Caco-2 (cell line): Measurements from ENCODE around the gene SPNS2. TPM values are rescaled to one million over a fixed set of nuclear protein-coding genes. Genes with fewer than 3 reads are reported as not detected.

Experiments used
- BruUV-seq: library from RNA; stranded (reverse); fragments of 400-500 nt; replicated peaks from 2 replicates; lab custom pipeline; 2021; lab: Mats Ljungman, UMichigan
- CTCF ChIA-PET: fragments of 300-600 bp; sonication (Branson Sonifier 250); formaldehyde crosslinking; loops from one replicate; lab custom pipeline; 2022; ENCODE audit warnings: antibody characterized with exemption; lab: Charles Lee
- POLR2A ChIA-PET: fragments of 300-600 bp; sonication (Branson Sonifier 250); formaldehyde crosslinking; loops from one replicate; lab custom pipeline; 2022; ENCODE audit warnings: antibody characterized with exemption; lab: Charles Lee
- DNase-seq, 2 experiments: peaks; one replicate each; pipeline versions ENCODE4 v3.0.0 to v3.0.0-alpha.2; 2020 to 2022
- H3K27me3 ChIP-seq: replicated peaks from 2 replicates; pipeline ENCODE4 v1.6.0; 2011; ENCODE audit warnings: low read length; ENCODE audit not compliant: control insufficient read depth, insufficient read depth
- H3K36me3 ChIP-seq: 2 replicates; pipeline ENCODE4 v1.5.1; 2011; ENCODE audit warnings: low read length; ENCODE audit not compliant: control insufficient read depth, insufficient read depth
- H3K4me1 ChIP-seq: fragments of 250-450 bp; sonication (Bioruptor Pico); 2 replicates; pipeline ENCODE4 v1.5.1; 2020; ENCODE audit warnings: mild to moderate bottlenecking
- H3K4me3 ChIP-seq: 2 replicates; pipeline ENCODE4 v1.5.1; 2011; ENCODE audit warnings: low read depth, mild to moderate bottlenecking, control low read depth, low read length
- H3K9me3 ChIP-seq: fragments of 250-450 bp; sonication (Bioruptor Pico); 2 replicates; pipeline ENCODE4 v1.5.1; 2020; ENCODE audit warnings: mild to moderate bottlenecking, moderate library complexity
- H3K27ac Mint-ChIP-seq: one replicate; pipeline ENCODE4 v1.8.0; 2022; ENCODE audit warnings: mixed read lengths; ENCODE audit not compliant: unreplicated experiment
- H3K27me3 Mint-ChIP-seq: one replicate; pipeline ENCODE4 v1.8.0; 2022; ENCODE audit warnings: mixed read lengths; ENCODE audit not compliant: insufficient read depth, unreplicated experiment
- H3K36me3 Mint-ChIP-seq: one replicate; pipeline ENCODE4 v1.8.0; 2022; ENCODE audit warnings: mild to moderate bottlenecking, mixed read lengths; ENCODE audit not compliant: insufficient read depth, unreplicated experiment
- H3K4me1 Mint-ChIP-seq: one replicate; pipeline ENCODE4 v1.8.0; 2022; ENCODE audit warnings: low read depth, mixed read lengths; ENCODE audit not compliant: unreplicated experiment
- H3K4me3 Mint-ChIP-seq: one replicate; pipeline ENCODE4 v1.8.0; 2022; ENCODE audit warnings: mild to moderate bottlenecking, moderate library complexity, mixed read lengths; ENCODE audit not compliant: unreplicated experiment
- H3K9me3 Mint-ChIP-seq: one replicate; pipeline ENCODE4 v1.8.0; 2022; ENCODE audit warnings: mixed read lengths; ENCODE audit not compliant: unreplicated experiment
- CTCF ChIP-seq, 2 experiments: fragments of 200-600 bp in 1 of 2; IDR thresholded peaks; 1 replicate in 1 of 2; 2 replicates in 1 of 2; pipeline versions ENCODE4 v1.5.1 to v1.8.0; 2011 to 2022; ENCODE audit warnings: antibody characterized with exemption in 1 of 2, control low read depth in 1 of 2, inconsistent platforms in 1 of 2, low read depth in 1 of 2, low read length in 1 of 2, mild to moderate bottlenecking in 1 of 2, moderate library complexity in 1 of 2; ENCODE audit not compliant: insufficient read depth in 1 of 2, severe bottlenecking in 1 of 2, unreplicated experiment in 1 of 2
- intact Hi-C: fragments of 100-400 bp; cut with micrococcal nuclease; formaldehyde crosslinking; loops from one replicate; pipeline ENCODE4 v1.10.0; 2022; ENCODE audit not compliant: unreplicated experiment
- total RNA-seq: library from RNA; stranded (reverse); gene quantifications from 2 replicates; pipeline ENCODE4 v1.2.3, GENCODE V29; 2022

SPNS2 gene
- total RNA-seq, 1 experiment from 2014 or later, result 1.00 TPM

- CTCF ChIA-PET, result interaction anchor here (1.6 kb wide), 1 partner anchor 63 kb away, joined by 4 read pairs; no protein-coding TSS in a partner anchor
- POLR2A ChIA-PET, result no interaction called here
- Mint-ChIP-seq H3K27ac (no peak overlapping the region), H3K9me3 (no peaks in the 10 kb centered on the region), H3K4me1 (peaks cover 6% of the 10 kb centered on the region), H3K36me3 (no peaks in the 10 kb centered on the region), H3K27me3 (no peaks in the 10 kb centered on the region), H3K4me3 (no peak overlapping the region)
- no peak for DNase-seq
- intact Hi-C loops, result loop anchor here (10.0 kb wide), 1 partner anchor 133 kb away; no protein-coding TSS in a partner anchor
- Histone ChIP-seq H3K9me3 (no peaks in the 10 kb centered on the region), H3K4me1 (peaks cover 5% of the 10 kb centered on the region; the same call in 1 of the 2 replicates), H3K36me3 (no peaks in the 10 kb centered on the region), H3K4me3 (no peak overlapping the region), H3K27me3 (no peaks in the 10 kb centered on the region)
- no peak for TF ChIP-seq CTCF (IDR thresholded peaks at IDR 0.05; ENCODE audit: insufficient read depth in 1 of 2, low read depth in 1 of 2, low read length in 1 of 2, severe bottlenecking in 1 of 2, unreplicated experiment in 1 of 2)
- no TSS peak for BruUV-seq
Observed at GRCh38 chr17:4562015-4562969, 63.6 kb downstream of the SPNS2 start.

- no peaks in the 10 kb centered on the region for H3K36me3 ChIP-seq
- H3K36me3 Mint-ChIP-seq, result no peaks in the 10 kb centered on the region
- no peaks in the 10 kb centered on the region for H3K27me3 ChIP-seq
- H3K27me3 Mint-ChIP-seq, result no peaks in the 10 kb centered on the region
- no TSS peak for BruUV-seq
- H3K4me1 ChIP-seq, result peaks cover 5% of the 10 kb centered on the region; the same call in 1 of the 2 replicates
- H3K27ac Mint-ChIP-seq, result no peak overlapping the region
- TF ChIP-seq CTCF (IDR thresholded peaks at IDR 0.05; ENCODE audit: insufficient read depth in 1 of 2, low read depth in 1 of 2, low read length in 1 of 2, severe bottlenecking in 1 of 2, unreplicated experiment in 1 of 2), result peak in 1 of 2 experiments; percentile 60
- ChIA-PET CTCF (interaction anchor here (0.7 kb wide), 1 partner anchor 35 kb away, joined by 3 read pairs; no protein-coding TSS in a partner anchor), POLR2A (no interaction called here)
- intact Hi-C loops, result loop anchor here (1.0 to 10.0 kb wide), 3 partner anchors 19 to 129 kb away; partner anchors contain the start of gene SMTNL2
- no peaks in the 10 kb centered on the region for H3K9me3 Mint-ChIP-seq
- no peak overlapping the region for H3K4me3 ChIP-seq
- peak; percentile 60 to 64 for DNase-seq
- H3K4me1 Mint-ChIP-seq, result peaks cover 6% of the 10 kb centered on the region
- no peaks in the 10 kb centered on the region for H3K9me3 ChIP-seq
- peak overlapping the region; percentile 45 for H3K4me3 Mint-ChIP-seq
Observed at GRCh38 chr17:4565209-4566141, 66.8 kb downstream of the SPNS2 start.
